SK-N-SH (cell line): ENCODE results near the gene NUMA1.

Experiments used
- CTCF ChIP-seq: fragments of 200-600 bp; sonication (generic); IDR thresholded peaks from 2 replicates; pipeline ENCODE4 v1.6.1; 2017; ENCODE audit warnings: antibody characterized with exemption, mild to moderate bottlenecking, moderate library complexity
- GABPA ChIP-seq: IDR thresholded peaks from 2 replicates; pipeline ENCODE4 v1.4.0; 2012; ENCODE audit warnings: low read depth, mild to moderate bottlenecking

GRCh38 chr11:72036687-72037086, 43.7 kb downstream of the NUMA1 start:
- TF ChIP-seq GABPA (no peak), CTCF (no peak)
